ENCODE results near the gene IL21. TPM values are rescaled to one million over a fixed set of nuclear protein-coding genes. Genes with fewer than 3 reads are reported as not detected.

IL21 gene
- total RNA-seq, 1 experiment from 2014 or later: not detected

GRCh38 chr4:122635205-122635604, 14.3 kb upstream of the IL21 start:
- TF ChIP-seq ZNF512 (CRISPR knock-in tag; IDR thresholded peaks at IDR 0.05; ENCODE audit: borderline replicate concordance) (no peak), NFE2L1 (CRISPR knock-in tag; IDR thresholded peaks at IDR 0.05) (no peak), RORB (CRISPR knock-in tag; IDR thresholded peaks at IDR 0.05) (no peak), EMX1 (CRISPR knock-in tag; IDR thresholded peaks at IDR 0.05) (no peak), OVOL2 (CRISPR knock-in tag; IDR thresholded peaks at IDR 0.05; ENCODE audit: borderline replicate concordance) (no peak), FOXJ3 (CRISPR knock-in tag; IDR thresholded peaks at IDR 0.05; ENCODE audit: borderline replicate concordance) (no peak), ESRRA (CRISPR knock-in tag; IDR thresholded peaks at IDR 0.05; ENCODE audit: borderline replicate concordance) (no peak), ZNF121 (CRISPR knock-in tag; IDR thresholded peaks at IDR 0.05) (no peak), CBFB (CRISPR knock-in tag; IDR thresholded peaks at IDR 0.05; ENCODE audit: low read depth) (no peak)
- TF ChIP-seq, protein P1, sequence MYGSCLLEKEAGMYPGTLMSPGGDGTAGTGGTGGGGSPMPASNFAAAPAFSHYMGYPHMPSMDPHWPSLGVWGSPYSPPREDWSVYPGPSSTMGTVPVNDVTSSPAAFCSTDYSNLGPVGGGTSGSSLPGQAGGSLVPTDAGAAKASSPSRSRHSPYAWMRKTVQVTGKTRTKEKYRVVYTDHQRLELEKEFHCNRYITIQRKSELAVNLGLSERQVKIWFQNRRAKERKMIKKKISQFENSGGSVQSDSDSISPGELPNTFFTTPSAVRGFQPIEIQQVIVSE (CRISPR knock-in tag; IDR thresholded peaks at IDR 0.05; ENCODE audit: borderline replicate concordance): no peak
- TF ChIP-seq, protein P2, sequence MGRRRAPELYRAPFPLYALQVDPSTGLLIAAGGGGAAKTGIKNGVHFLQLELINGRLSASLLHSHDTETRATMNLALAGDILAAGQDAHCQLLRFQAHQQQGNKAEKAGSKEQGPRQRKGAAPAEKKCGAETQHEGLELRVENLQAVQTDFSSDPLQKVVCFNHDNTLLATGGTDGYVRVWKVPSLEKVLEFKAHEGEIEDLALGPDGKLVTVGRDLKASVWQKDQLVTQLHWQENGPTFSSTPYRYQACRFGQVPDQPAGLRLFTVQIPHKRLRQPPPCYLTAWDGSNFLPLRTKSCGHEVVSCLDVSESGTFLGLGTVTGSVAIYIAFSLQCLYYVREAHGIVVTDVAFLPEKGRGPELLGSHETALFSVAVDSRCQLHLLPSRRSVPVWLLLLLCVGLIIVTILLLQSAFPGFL (CRISPR knock-in tag; IDR thresholded peaks at IDR 0.05; ENCODE audit: borderline replicate concordance): no peak
- TF ChIP-seq, protein P3, sequence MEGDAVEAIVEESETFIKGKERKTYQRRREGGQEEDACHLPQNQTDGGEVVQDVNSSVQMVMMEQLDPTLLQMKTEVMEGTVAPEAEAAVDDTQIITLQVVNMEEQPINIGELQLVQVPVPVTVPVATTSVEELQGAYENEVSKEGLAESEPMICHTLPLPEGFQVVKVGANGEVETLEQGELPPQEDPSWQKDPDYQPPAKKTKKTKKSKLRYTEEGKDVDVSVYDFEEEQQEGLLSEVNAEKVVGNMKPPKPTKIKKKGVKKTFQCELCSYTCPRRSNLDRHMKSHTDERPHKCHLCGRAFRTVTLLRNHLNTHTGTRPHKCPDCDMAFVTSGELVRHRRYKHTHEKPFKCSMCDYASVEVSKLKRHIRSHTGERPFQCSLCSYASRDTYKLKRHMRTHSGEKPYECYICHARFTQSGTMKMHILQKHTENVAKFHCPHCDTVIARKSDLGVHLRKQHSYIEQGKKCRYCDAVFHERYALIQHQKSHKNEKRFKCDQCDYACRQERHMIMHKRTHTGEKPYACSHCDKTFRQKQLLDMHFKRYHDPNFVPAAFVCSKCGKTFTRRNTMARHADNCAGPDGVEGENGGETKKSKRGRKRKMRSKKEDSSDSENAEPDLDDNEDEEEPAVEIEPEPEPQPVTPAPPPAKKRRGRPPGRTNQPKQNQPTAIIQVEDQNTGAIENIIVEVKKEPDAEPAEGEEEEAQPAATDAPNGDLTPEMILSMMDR (IDR thresholded peaks at IDR 0.05): no peak
- TF ChIP-seq, protein P4, sequence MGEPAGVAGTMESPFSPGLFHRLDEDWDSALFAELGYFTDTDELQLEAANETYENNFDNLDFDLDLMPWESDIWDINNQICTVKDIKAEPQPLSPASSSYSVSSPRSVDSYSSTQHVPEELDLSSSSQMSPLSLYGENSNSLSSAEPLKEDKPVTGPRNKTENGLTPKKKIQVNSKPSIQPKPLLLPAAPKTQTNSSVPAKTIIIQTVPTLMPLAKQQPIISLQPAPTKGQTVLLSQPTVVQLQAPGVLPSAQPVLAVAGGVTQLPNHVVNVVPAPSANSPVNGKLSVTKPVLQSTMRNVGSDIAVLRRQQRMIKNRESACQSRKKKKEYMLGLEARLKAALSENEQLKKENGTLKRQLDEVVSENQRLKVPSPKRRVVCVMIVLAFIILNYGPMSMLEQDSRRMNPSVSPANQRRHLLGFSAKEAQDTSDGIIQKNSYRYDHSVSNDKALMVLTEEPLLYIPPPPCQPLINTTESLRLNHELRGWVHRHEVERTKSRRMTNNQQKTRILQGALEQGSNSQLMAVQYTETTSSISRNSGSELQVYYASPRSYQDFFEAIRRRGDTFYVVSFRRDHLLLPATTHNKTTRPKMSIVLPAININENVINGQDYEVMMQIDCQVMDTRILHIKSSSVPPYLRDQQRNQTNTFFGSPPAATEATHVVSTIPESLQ (CRISPR knock-in tag; IDR thresholded peaks at IDR 0.05): no peak
- H3K9me3 Mint-ChIP-seq: peaks cover 10% of the 10 kb centered on the region
- no peak for DNase-seq (ENCODE audit: low spot score)
- H3K4me1 Mint-ChIP-seq: peaks cover 4% of the 10 kb centered on the region
- no peaks in the 10 kb centered on the region for H3K27me3 Mint-ChIP-seq (ENCODE audit: low read depth)
- peak overlapping the region; percentile 58; the same call in 1 of the 2 replicates for H3K27ac Mint-ChIP-seq
- no peak overlapping the region for H3K4me3 Mint-ChIP-seq
- ATAC-seq: peak; percentile 47; the same call in 1 of the 2 replicates
- ChIA-PET POLR2A (no interaction called here), CTCF (no interaction called here)
- no peaks in the 10 kb centered on the region for H3K36me3 Mint-ChIP-seq

DNA sequence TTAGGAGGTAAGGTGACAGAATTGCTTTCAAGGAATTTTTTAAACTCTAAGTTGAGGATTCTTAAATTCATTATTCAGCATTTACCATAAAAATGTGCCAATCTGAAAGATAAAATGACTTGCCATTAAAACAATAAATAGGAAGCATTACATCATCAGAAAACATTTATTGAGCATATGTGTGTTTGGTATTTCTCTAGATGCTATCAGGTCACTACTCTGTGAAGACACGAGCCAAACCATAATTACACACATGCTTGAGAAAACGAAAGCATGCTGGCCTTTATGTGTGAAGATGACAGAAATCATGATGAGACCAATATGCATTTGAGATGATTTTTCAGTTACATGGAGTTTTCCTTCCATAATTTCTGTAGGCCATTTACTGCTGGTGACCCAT, 12.3 kb upstream of the IL21 start:
- peaks cover 4% of the 10 kb centered on the region for H3K4me1 Mint-ChIP-seq
- TF ChIP-seq CREM (CRISPR knock-in tag; IDR thresholded peaks at IDR 0.05) (no peak), AR (CRISPR knock-in tag; IDR thresholded peaks at IDR 0.05) (no peak), FOXJ3 (CRISPR knock-in tag; IDR thresholded peaks at IDR 0.05; ENCODE audit: borderline replicate concordance) (no peak), FOXP1 (CRISPR knock-in tag; IDR thresholded peaks at IDR 0.05; ENCODE audit: borderline replicate concordance) (no peak), ZNF416 (CRISPR knock-in tag; IDR thresholded peaks at IDR 0.05) (no peak), PRRX2 (CRISPR knock-in tag; IDR thresholded peaks at IDR 0.05) (no peak), IRF2 (CRISPR knock-in tag; IDR thresholded peaks at IDR 0.05; ENCODE audit: borderline replicate concordance, low read depth) (no peak), GRHL2 (CRISPR knock-in tag; IDR thresholded peaks at IDR 0.05; ENCODE audit: insufficient replicate concordance, severe bottlenecking) (no peak), ZNF317 (CRISPR knock-in tag; IDR thresholded peaks at IDR 0.05; ENCODE audit: borderline replicate concordance, low read depth) (no peak)
- TF ChIP-seq, protein P5, sequence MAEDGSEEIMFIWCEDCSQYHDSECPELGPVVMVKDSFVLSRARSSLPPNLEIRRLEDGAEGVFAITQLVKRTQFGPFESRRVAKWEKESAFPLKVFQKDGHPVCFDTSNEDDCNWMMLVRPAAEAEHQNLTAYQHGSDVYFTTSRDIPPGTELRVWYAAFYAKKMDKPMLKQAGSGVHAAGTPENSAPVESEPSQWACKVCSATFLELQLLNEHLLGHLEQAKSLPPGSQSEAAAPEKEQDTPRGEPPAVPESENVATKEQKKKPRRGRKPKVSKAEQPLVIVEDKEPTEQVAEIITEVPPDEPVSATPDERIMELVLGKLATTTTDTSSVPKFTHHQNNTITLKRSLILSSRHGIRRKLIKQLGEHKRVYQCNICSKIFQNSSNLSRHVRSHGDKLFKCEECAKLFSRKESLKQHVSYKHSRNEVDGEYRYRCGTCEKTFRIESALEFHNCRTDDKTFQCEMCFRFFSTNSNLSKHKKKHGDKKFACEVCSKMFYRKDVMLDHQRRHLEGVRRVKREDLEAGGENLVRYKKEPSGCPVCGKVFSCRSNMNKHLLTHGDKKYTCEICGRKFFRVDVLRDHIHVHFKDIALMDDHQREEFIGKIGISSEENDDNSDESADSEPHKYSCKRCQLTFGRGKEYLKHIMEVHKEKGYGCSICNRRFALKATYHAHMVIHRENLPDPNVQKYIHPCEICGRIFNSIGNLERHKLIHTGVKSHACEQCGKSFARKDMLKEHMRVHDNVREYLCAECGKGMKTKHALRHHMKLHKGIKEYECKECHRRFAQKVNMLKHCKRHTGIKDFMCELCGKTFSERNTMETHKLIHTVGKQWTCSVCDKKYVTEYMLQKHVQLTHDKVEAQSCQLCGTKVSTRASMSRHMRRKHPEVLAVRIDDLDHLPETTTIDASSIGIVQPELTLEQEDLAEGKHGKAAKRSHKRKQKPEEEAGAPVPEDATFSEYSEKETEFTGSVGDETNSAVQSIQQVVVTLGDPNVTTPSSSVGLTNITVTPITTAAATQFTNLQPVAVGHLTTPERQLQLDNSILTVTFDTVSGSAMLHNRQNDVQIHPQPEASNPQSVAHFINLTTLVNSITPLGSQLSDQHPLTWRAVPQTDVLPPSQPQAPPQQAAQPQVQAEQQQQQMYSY (CRISPR knock-in tag; IDR thresholded peaks at IDR 0.05): no peak

More for the DNA sequence above, 12.3 kb upstream of the IL21 start:
- Mint-ChIP-seq H3K27me3 (ENCODE audit: low read depth) (no peaks in the 10 kb centered on the region), H3K9me3 (peaks cover 10% of the 10 kb centered on the region), H3K36me3 (no peaks in the 10 kb centered on the region), H3K4me3 (no peak overlapping the region), H3K27ac (no peak overlapping the region)
- ATAC-seq: no peak
- POLR2A ChIA-PET: no interaction called here
- DNase-seq (ENCODE audit: low spot score): no peak
- CTCF ChIA-PET: interaction anchor here (0.6 to 1.4 kb wide), 2 partner anchors 84 to 1224 kb away, joined by 3 read pairs; no protein-coding TSS in a partner anchor
